HCT116 (cell line): ENCODE results near the gene SORCS2.

Experiments
- CEBPB ChIP-seq: IDR thresholded peaks from 2 replicates; pipeline ENCODE4 v1.6.1; 2012; ENCODE audit warnings: low read depth
- EZH2 ChIP-seq: fragments of 200-600 bp; sonication (generic); IDR thresholded peaks from 2 replicates; pipeline ENCODE4 v1.6.1; 2017; ENCODE audit warnings: antibody characterized with exemption, mixed run types
- FOSL1 ChIP-seq: IDR thresholded peaks from 2 replicates; pipeline ENCODE4 v1.6.1; 2012; ENCODE audit warnings: low read depth
- JUND ChIP-seq: IDR thresholded peaks from 2 replicates; pipeline ENCODE4 v1.6.1; 2012
- POLR2A ChIP-seq: IDR thresholded peaks from 2 replicates; pipeline ENCODE4 v1.7.0; 2011; ENCODE audit warnings: borderline replicate concordance; ENCODE audit not compliant: insufficient read depth, insufficient read length; ENCODE audit errors: extremely low read depth
- POLR2AphosphoS5 ChIP-seq: IDR thresholded peaks from 2 replicates; pipeline ENCODE4 v1.6.1; 2011; ENCODE audit warnings: mild to moderate bottlenecking, low read depth, low read length, moderate library complexity
- SRF ChIP-seq: IDR thresholded peaks from 2 replicates; pipeline ENCODE4 v1.6.1; 2012; ENCODE audit warnings: low read depth
- TCF7L2 ChIP-seq: IDR thresholded peaks from 2 replicates; pipeline ENCODE4 v1.7.0; 2011; ENCODE audit warnings: borderline replicate concordance, inconsistent platforms; ENCODE audit not compliant: insufficient read depth, insufficient read length; ENCODE audit errors: extremely low read depth
- ZNF274 ChIP-seq: fragments of 200-500 bp; sonication (Bioruptor generic); IDR thresholded peaks from 2 replicates; pipeline ENCODE4 v1.6.1; 2014; ENCODE audit warnings: mild to moderate bottlenecking, low read depth, low read length, inconsistent platforms
- TF ChIP-seq, protein P1 (sequence below), 3 experiments: fragments of 200-600 bp in 1 of 3; sonication (generic) in 1 of 3; IDR thresholded peaks in 2 of 3; conservative IDR thresholded peaks in 1 of 3; 2 replicates each; pipeline ENCODE4 v1.5.1; 2012 to 2017; ENCODE audit warnings: low read depth in 2 of 3, low read length in 2 of 3, antibody characterized with exemption in 1 of 3, borderline replicate concordance in 1 of 3, control low read depth in 1 of 3, mild to moderate bottlenecking in 1 of 3, mixed read lengths in 1 of 3, mixed run types in 1 of 3, moderate library complexity in 1 of 3; ENCODE audit not compliant: insufficient read depth in 1 of 3
- TF ChIP-seq, protein P2 (sequence below): IDR thresholded peaks from 2 replicates; pipeline ENCODE4 v1.6.1; 2012
- TF ChIP-seq, protein P3 (sequence below): IDR thresholded peaks from 2 replicates; pipeline ENCODE4 v1.6.1; 2011; ENCODE audit warnings: mild to moderate bottlenecking, low read length, moderate library complexity; ENCODE audit not compliant: insufficient replicate concordance; ENCODE audit errors: extremely low read depth
- TF ChIP-seq, protein P4 (sequence below): IDR thresholded peaks from 2 replicates; pipeline ENCODE4 v1.6.1; 2012; ENCODE audit warnings: low read depth
- TF ChIP-seq, protein P5 (sequence below): IDR thresholded peaks from 2 replicates; pipeline ENCODE4 v1.6.1; 2012

DNA sequence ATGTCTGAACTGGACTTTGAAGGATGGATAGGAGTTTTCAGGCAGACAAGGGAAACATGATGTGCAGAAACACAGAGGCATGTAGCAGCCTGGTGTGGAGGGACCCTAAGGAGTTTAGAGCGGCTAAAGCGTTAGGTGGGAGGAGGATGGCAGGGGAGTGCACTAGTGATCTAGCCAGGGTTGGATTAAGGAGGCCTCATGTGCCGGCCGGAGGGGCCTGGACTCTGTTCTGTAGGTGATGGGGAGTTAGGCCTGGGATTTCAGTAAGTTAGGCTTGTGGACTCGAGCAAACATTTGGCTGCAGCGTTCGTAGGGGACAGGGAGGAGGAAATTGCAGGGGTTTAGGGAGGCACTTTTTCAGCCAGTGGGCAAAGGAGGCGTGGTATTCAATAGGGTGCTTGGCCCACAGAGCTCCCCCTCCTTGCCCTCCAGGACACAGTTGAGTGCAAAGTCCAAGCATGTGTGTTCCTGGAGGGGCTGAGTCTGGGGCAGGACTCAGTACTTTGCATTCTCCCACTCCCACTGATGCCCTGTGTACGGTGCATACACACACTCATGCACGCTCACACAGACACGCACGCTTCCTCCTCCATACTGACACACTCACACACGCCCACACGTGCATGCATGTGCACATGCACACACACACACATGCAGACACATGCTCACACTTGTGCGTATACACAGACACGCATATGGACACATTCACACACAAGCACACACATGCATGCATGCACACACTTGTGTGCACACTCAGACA lies 223.8 kb downstream of the SORCS2 start:
- TF ChIP-seq ZNF274 (no peak), EZH2 (no peak), POLR2A (no peak), CEBPB (no peak), FOSL1 (no peak), JUND (no peak), SRF (no peak), TCF7L2 (no peak), POLR2AphosphoS5 (no peak)
- TF ChIP-seq, protein P1, sequence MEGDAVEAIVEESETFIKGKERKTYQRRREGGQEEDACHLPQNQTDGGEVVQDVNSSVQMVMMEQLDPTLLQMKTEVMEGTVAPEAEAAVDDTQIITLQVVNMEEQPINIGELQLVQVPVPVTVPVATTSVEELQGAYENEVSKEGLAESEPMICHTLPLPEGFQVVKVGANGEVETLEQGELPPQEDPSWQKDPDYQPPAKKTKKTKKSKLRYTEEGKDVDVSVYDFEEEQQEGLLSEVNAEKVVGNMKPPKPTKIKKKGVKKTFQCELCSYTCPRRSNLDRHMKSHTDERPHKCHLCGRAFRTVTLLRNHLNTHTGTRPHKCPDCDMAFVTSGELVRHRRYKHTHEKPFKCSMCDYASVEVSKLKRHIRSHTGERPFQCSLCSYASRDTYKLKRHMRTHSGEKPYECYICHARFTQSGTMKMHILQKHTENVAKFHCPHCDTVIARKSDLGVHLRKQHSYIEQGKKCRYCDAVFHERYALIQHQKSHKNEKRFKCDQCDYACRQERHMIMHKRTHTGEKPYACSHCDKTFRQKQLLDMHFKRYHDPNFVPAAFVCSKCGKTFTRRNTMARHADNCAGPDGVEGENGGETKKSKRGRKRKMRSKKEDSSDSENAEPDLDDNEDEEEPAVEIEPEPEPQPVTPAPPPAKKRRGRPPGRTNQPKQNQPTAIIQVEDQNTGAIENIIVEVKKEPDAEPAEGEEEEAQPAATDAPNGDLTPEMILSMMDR (IDR thresholded peaks at IDR 0.05 in 2 of 3, conservative IDR thresholded peaks at IDR 0.05 in 1 of 3; ENCODE audit: borderline replicate concordance in 1 of 3, insufficient read depth in 1 of 3, low read depth in 2 of 3, low read length in 2 of 3), result no peak
- TF ChIP-seq, protein P2, sequence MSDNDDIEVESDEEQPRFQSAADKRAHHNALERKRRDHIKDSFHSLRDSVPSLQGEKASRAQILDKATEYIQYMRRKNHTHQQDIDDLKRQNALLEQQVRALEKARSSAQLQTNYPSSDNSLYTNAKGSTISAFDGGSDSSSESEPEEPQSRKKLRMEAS, result no peak
- TF ChIP-seq, protein P3, sequence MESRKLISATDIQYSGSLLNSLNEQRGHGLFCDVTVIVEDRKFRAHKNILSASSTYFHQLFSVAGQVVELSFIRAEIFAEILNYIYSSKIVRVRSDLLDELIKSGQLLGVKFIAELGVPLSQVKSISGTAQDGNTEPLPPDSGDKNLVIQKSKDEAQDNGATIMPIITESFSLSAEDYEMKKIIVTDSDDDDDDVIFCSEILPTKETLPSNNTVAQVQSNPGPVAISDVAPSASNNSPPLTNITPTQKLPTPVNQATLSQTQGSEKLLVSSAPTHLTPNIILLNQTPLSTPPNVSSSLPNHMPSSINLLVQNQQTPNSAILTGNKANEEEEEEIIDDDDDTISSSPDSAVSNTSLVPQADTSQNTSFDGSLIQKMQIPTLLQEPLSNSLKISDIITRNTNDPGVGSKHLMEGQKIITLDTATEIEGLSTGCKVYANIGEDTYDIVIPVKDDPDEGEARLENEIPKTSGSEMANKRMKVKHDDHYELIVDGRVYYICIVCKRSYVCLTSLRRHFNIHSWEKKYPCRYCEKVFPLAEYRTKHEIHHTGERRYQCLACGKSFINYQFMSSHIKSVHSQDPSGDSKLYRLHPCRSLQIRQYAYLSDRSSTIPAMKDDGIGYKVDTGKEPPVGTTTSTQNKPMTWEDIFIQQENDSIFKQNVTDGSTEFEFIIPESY, result no peak
- TF ChIP-seq, protein P4, sequence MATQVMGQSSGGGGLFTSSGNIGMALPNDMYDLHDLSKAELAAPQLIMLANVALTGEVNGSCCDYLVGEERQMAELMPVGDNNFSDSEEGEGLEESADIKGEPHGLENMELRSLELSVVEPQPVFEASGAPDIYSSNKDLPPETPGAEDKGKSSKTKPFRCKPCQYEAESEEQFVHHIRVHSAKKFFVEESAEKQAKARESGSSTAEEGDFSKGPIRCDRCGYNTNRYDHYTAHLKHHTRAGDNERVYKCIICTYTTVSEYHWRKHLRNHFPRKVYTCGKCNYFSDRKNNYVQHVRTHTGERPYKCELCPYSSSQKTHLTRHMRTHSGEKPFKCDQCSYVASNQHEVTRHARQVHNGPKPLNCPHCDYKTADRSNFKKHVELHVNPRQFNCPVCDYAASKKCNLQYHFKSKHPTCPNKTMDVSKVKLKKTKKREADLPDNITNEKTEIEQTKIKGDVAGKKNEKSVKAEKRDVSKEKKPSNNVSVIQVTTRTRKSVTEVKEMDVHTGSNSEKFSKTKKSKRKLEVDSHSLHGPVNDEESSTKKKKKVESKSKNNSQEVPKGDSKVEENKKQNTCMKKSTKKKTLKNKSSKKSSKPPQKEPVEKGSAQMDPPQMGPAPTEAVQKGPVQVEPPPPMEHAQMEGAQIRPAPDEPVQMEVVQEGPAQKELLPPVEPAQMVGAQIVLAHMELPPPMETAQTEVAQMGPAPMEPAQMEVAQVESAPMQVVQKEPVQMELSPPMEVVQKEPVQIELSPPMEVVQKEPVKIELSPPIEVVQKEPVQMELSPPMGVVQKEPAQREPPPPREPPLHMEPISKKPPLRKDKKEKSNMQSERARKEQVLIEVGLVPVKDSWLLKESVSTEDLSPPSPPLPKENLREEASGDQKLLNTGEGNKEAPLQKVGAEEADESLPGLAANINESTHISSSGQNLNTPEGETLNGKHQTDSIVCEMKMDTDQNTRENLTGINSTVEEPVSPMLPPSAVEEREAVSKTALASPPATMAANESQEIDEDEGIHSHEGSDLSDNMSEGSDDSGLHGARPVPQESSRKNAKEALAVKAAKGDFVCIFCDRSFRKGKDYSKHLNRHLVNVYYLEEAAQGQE, result no peak
- TF ChIP-seq, protein P5, sequence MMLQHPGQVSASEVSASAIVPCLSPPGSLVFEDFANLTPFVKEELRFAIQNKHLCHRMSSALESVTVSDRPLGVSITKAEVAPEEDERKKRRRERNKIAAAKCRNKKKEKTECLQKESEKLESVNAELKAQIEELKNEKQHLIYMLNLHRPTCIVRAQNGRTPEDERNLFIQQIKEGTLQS, result no peak
